K562 (cell line): Measurements from ENCODE around the gene LY6G6C. TPM values are rescaled to one million over a fixed set of nuclear protein-coding genes. Genes with fewer than 3 reads are reported as not detected.

ENCODE experiments used
- CBFA2T3 ChIP-seq: fragments of 450-650 bp; IDR thresholded peaks from 2 replicates; pipeline ENCODE4 v1.6.1; 2017
- CHD1 ChIP-seq: fragments of 200-600 bp; sonication (generic); IDR thresholded peaks from one replicate; pipeline ENCODE4 v1.6.1; 2012; ENCODE audit warnings: mild to moderate bottlenecking, moderate library complexity, low read length, inconsistent platforms
- CREB3 ChIP-seq: fragments of 450-650 bp; conservative IDR thresholded peaks from 2 replicates; pipeline ENCODE4 v1.6.1; 2016; ENCODE audit warnings: missing genetic modification characterization, low read depth, mild to moderate bottlenecking, missing compliant biosample characterization, moderate library complexity
- DMBX1 ChIP-seq: fragments of 250-450 bp; sonication (Bioruptor Pico); IDR thresholded peaks from 2 replicates; pipeline ENCODE4 v1.8.0; 2022; ENCODE audit warnings: inconsistent platforms, mild to moderate bottlenecking, moderate library complexity, borderline replicate concordance
- HBP1 ChIP-seq: fragments of 450-650 bp; formaldehyde crosslinking; IDR thresholded peaks from 2 replicates; pipeline ENCODE4 v1.4.0; 2022; ENCODE audit warnings: missing genetic modification characterization
- LCOR ChIP-seq: sonication (generic); formaldehyde crosslinking; IDR thresholded peaks from 2 replicates; pipeline ENCODE4 v1.8.0; 2022; ENCODE audit warnings: mild to moderate bottlenecking, missing genetic modification reagents
- MCM7 ChIP-seq, 2 experiments: fragments of 450-650 bp; IDR thresholded peaks; 2 replicates each; pipeline ENCODE4 v1.6.1; 2016 to 2018
- NFXL1 ChIP-seq: fragments of 450-650 bp; formaldehyde crosslinking; IDR thresholded peaks from 2 replicates; pipeline ENCODE4 v1.4.0; 2021; ENCODE audit warnings: mild to moderate bottlenecking
- NR4A1 ChIP-seq, 2 experiments: fragments of 250-450 bp in 1 of 2; fragments of 450-650 bp in 1 of 2; sonication (Bioruptor Pico) in 1 of 2; IDR thresholded peaks; 2 replicates each; pipeline versions ENCODE4 v1.4.0 to v1.6.1; 2016 to 2020; ENCODE audit warnings: mild to moderate bottlenecking in 2 of 2, missing compliant biosample characterization in 1 of 2, missing genetic modification characterization in 1 of 2, moderate library complexity in 1 of 2
- RERE ChIP-seq: sonication (generic); formaldehyde crosslinking; IDR thresholded peaks from 2 replicates; pipeline ENCODE4 v1.8.0; 2023; ENCODE audit warnings: missing genetic modification reagents, mild to moderate bottlenecking, borderline replicate concordance
- RNF219 ChIP-seq: fragments of 250-450 bp; sonication (Bioruptor Pico); IDR thresholded peaks from 2 replicates; pipeline ENCODE4 v1.5.0; 2022; ENCODE audit warnings: mild to moderate bottlenecking
- SMARCA4 ChIP-seq: fragments of 450-650 bp; IDR thresholded peaks from 2 replicates; pipeline ENCODE4 v1.6.1; 2016
- ZBED1 ChIP-seq: IDR thresholded peaks from 2 replicates; pipeline ENCODE4 v1.6.1; 2014
- ZKSCAN8 ChIP-seq: fragments of 200-800 bp; sonication (Bioruptor generic); IDR thresholded peaks from 2 replicates; pipeline ENCODE4 v1.6.1; 2016; ENCODE audit warnings: missing genetic modification characterization, missing compliant biosample characterization
- ZNF124 ChIP-seq: sonication (generic); formaldehyde crosslinking; IDR thresholded peaks from 2 replicates; pipeline ENCODE4 v1.8.1; 2022; ENCODE audit warnings: missing genetic modification reagents
- ZNF133 ChIP-seq: fragments of 250-450 bp; sonication (Bioruptor Pico); IDR thresholded peaks from 2 replicates; pipeline ENCODE4 v1.4.0; 2020; ENCODE audit warnings: mild to moderate bottlenecking
- ZNF589 ChIP-seq: fragments of 200-800 bp; sonication (Bioruptor generic); IDR thresholded peaks from 2 replicates; pipeline ENCODE4 v1.6.1; 2016; ENCODE audit warnings: low read depth, missing genetic modification characterization, missing compliant biosample characterization
- ZNF780A ChIP-seq: fragments of 250-450 bp; sonication (Bioruptor Pico); IDR thresholded peaks from 2 replicates; pipeline ENCODE4 v1.5.0; 2021; ENCODE audit warnings: mild to moderate bottlenecking
- polyA plus RNA-seq, 8 experiments: library from polyadenylated mRNA; depleted of rRNA in 4 of 8; stranded (reverse) in 5 of 8; unstranded in 3 of 8; fragments of >200 nt; fragmentation: Nextera tagmentation in 2 of 8; fragmentation: Illumina TruSeq in 1 of 8; extraction: Ambion mirVana in 2 of 8; extraction: Trizol in 1 of 8; gene quantifications; 2 replicates each; pipeline versions ENCODE4 v1.2.1 to v1.2.3, GENCODE V29; 2011 to 2014; ENCODE audit warnings: inconsistent platforms in 1 of 8, missing spikeins in 1 of 8
- total RNA-seq, 7 experiments: library from RNA; depleted of rRNA in 6 of 7; stranded (reverse); fragments of >200 nt in 6 of 7; fragmentation: Illumina TruSeq in 2 of 7; extraction: Trizol in 2 of 7; gene quantifications; 2 replicates each; pipeline versions ENCODE4 v1.2.1 to v1.2.3, GENCODE V29; 2011 to 2021; ENCODE audit warnings: low replicate concordance in 1 of 7

Gene LY6G6C
- total and polyA plus RNA-seq, 9 of the 15 experiments (the other 6 are each of a cell fraction or from before 2014, with no cell fraction given) = 0.06 to 0.20 TPM; not detected in 7

- TF ChIP-seq RNF219 (CRISPR knock-in tag) (no peak), ZBED1 (peak; percentile 75; the same call in 1 of the 2 replicates), ZNF780A (CRISPR knock-in tag) (peak; percentile 38; the same call in 1 of the 2 replicates), RERE (CRISPR knock-in tag) (no peak), HBP1 (CRISPR knock-in tag) (peak; percentile 83), DMBX1 (CRISPR knock-in tag) (peak; percentile 35), CREB3 (tag) (peak; percentile 88), SMARCA4 (peak; percentile 100), NR4A1 (CRISPR knock-in tag; IDR thresholded peaks at IDR 0.05) (peak; percentile 69; the same call in 1 of the 2 replicates), NR4A1 (tag; IDR thresholded peaks at IDR 0.05) (peak; percentile 79), ZNF589 (CRISPR knock-in tag) (peak; percentile 81; the same call in 1 of the 2 replicates), ZNF124 (CRISPR knock-in tag) (no peak), LCOR (CRISPR knock-in tag) (peak; percentile 90), ZKSCAN8 (CRISPR knock-in tag) (no peak), NFXL1 (CRISPR knock-in tag) (no peak), CBFA2T3 (peak; percentile 96), ZNF133 (CRISPR knock-in tag) (no peak), CHD1 (no peak), MCM7 (IDR thresholded peaks at IDR 0.05) (no peak)
These were observed 31.1 kb downstream of the LY6G6C start (continued) for GRCh38 chr6:31690231-31691077.
